ENCODE measurements around the gene IGF2BP3.

IGF2BP3 gene

GRCh38 chr7:23373151-23374004 lies 96.9 kb downstream of the IGF2BP3 start:
- no peak for DNase-seq

DNA sequence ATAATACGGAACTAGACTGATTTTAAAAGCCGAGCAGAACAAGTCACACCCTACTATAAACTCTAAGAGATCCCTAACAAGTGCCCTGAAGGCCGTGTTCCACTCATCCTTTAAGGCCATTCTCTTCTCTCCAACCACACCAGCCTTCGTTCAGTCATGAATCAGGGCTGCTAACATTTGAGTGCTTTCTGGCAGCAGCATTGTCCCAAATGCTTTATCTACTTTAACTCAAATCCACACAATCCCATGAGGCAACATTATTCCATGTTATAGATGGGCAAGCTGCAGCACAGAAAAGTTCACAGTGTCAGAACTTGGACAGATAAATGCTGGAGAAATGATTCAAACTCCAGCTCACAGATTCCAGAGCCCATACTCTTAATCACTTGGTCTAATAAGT lies 97.7 kb downstream of the IGF2BP3 start:
- no peak for DNase-seq

DNA sequence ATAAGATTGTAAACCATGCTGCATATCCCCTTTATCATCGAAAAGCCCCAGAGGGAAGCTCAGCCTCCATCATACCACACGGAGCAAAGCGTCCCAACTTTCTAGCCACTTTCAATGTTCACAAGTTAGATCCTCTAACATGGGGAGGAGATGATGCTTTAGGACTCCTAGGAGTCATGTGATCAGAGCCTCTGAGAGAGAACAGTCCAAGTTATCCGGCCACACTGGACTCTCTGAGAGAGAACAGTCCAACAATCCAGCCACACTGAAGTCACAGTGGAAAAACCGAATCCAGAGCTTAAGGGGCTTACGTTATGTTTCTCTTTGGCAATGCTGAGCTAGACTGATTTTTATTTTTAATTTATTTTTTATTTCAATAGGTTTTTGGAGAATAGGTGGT lies 98.6 kb downstream of the IGF2BP3 start:
- no peak for DNase-seq

- no peak for DNase-seq
These were observed 100.4 kb downstream of the IGF2BP3 start for GRCh38 chr7:23369695-23370404.

DNA sequence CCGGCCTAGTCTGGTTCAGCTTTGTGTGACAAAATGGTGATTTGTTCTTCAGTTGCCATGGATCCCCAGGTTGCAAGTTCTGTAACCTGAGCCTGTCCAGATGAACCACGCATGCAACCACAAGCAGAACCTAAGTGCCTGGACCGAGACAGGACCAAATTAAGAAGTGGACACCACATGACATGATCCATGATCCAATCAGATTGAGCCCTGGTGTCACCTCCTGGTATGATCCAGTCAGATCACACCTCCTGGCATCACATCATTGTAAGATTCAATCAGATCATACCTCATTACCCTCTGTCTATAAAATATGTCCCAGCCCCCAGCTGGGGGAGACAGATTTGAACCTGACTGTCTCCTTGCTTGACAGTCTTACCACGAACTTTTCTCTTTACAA lies 101.2 kb downstream of the IGF2BP3 start:
- DNase-seq = no peak

GRCh38 chr7:23358152-23358674 lies 112.1 kb downstream of the IGF2BP3 start:
- DNase-seq = no peak

DNA sequence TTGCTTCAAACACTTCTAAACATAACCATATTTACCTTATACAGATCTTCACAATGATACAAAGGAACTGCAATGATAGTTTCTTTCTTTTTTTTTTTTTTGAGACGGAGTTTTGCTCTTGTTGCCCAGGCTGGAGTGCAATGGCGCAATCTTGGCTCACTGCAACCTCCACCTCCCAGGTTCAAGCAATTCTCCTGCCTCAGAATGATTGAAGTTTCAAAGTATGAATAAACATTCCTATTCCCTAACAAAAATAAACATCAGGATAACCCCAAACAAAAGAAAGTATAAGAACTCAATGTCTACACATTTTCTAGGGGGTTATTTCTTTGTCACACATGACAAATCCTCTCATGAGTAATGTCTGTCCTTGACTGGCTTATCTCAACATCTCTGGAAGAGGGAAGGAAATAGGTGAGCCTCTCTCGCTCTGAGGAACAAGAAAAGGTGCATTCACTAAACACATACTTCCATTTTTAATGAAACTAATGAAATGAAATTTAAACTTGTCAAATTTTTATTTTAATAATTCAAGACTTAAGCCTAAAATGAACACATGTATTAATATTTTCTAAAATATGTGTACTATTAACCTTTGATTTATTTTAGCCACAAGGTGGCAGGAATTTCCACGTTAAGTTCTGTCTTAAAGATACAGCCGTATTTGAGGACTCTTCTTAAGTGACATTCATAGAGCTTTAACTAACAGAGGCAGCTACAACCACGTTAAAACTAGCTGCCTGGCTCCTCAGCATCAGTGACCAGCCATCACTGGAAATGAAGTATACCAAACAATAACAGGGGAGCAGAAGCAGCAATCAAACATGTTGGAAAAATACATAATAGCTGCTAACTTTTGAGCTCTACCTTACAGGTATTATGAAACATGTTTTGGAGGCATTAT lies 112.8 kb downstream of the IGF2BP3 start:
- DNase-seq = no peak

DNA sequence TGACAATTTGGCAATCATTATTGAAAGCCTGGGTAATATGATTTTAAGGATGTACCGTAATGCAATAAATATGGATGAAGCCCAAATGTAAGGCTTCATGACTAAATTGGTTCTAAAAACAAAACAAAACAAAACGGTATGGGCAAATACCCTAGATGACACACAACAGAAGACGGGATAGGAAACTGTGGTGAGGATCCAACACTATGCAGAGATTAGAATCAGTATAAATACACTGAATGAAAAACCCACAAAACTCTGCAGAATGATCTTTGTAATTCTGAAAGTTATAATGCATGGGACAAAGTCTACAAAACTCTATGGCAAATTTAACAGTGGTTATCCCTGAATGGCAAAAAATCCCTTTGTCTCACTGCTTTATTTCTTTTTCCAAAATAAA lies 113.6 kb downstream of the IGF2BP3 start:
- DNase-seq = no peak

GRCh38 chr7:23356168-23356567 lies 114.1 kb downstream of the IGF2BP3 start:
- no peak for DNase-seq

GRCh38 chr7:23353172-23353571 lies 117.1 kb downstream of the IGF2BP3 start:
- DNase-seq = no peak

DNA sequence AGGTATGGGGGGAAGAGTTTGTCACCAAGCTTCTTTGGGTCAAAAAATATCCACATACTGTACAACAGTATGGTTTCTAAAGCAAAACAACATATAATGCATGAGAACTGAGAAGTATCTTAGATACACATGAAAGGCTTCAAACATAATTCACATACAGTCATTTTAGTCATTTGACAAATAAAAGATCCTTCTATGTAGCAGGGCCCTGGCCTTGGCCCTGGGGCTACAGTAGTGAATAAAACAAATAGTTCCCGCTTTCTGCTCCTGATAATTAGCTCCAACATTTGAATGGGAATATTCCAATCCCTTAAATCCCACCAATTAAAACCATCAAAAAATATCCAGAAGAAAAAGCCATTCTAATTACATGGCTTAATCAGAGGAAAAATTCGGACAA lies 119.8 kb downstream of the IGF2BP3 start:
- no peak for DNase-seq

DNA sequence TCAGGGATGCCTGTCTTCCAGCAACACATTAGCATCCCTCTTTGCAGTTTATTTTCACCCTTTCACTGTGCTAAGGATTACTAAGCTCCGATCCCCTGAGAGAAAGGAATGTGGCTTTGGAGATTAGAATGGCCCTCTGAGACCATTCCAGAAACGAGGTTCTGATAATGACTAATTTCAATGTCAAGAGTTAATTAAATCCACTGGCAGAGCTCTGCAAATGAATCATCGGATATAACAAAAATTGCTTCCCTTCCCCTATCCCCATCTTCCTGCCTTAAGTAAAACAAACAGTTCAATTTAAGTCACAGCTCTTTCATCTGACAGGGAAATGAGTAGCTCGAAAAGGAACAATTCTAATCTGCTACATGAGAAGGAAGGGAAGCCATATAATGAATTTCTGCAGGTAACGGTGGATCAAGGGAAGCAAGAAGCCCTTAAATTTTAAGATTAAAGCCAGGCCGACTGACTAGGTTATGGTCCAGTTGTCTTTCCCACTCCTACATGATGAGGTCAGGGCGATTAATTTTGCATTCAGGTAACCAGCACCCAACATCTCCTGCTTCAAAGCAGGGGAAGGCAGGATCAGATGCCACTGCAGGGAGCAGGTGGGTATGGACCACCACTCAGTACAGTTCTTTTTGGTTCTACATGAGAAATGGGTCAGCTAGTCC lies 120.7 kb downstream of the IGF2BP3 start:
- DNase-seq = no peak

DNA sequence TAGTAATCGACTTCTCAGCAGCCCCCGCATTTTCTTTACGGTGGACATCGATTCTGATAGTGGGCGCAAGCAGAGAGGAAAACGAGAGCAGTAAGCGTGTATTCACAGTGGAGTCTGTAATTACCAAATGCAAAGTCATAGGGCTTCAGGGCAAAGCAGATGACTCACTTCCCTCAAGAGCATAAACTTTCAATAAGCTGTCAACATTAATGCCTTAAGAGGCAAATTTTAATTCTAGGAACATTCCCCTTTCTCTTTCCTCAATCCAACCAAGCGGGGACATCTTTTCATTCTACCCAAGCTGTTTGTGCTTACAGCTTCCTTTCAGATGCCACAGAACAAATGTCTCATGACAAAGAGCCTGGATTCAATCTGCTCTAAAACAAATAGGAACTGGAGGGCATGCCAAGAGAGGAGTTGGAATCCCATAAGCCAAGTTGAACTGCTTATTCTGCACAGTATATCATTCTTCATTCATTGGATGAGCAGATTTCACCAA lies 122.6 kb downstream of the IGF2BP3 start:
- DNase-seq = no peak

GRCh38 chr7:23347033-23347681 lies 123.1 kb downstream of the IGF2BP3 start:
- no peak for DNase-seq

GRCh38 chr7:23346316-23346715 lies 124.0 kb downstream of the IGF2BP3 start:
- no peak for DNase-seq

DNA sequence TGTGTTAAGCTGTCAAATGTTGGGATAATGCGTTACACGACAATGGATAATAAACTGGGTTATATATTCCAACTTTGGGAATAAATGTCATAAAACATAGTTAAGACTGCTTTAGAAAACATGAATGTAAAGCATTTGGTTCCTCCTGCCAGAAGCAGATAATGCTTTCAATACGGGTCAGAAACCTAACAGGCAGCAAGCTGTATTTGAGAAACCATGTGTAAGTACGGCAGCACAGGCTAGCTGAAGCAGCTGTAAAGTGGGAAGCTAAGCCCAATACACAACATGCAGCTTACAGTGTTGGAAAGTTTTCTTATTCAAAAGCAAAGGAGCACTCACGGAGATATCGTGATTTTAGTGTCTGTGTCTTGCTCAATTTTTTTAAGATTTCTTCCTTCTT lies 124.7 kb downstream of the IGF2BP3 start:
- no peak for DNase-seq

DNA sequence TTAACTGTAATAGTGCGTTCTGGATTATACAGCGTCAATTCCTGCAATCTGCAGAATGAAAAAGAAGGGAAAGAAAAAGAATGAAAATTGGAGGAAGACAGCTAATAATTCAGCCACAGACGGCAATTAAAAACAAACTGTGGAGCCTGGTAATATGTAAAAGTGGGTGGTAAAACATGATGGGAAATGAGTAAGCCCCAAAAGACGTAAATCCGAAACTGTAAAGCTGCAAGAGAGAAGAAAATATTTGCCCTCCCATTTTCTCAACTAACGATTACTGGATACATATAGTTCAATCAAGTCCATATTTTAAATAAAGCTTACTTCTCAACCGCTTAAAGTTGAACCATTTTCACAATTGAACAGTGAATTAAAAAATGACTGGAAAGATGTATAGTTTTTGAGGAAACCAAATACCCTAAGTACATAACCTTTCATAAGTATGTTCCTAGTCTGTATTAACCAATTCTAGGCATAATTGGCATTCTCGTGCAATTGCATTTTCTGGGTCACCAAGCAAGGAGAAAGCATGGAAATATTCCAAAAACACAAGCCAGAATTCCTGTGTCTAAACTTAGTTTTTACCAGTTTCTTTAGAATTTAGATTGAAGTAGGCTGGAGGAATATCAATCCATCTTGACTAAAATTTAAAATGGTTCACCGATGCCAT lies 126.3 kb downstream of the IGF2BP3 start:
- DNase-seq = no peak

GRCh38 chr7:23343102-23343501 lies 127.2 kb downstream of the IGF2BP3 start:
- DNase-seq = no peak

GRCh38 chr7:23341846-23342598 lies 128.3 kb downstream of the IGF2BP3 start:
- no peak for DNase-seq

DNA sequence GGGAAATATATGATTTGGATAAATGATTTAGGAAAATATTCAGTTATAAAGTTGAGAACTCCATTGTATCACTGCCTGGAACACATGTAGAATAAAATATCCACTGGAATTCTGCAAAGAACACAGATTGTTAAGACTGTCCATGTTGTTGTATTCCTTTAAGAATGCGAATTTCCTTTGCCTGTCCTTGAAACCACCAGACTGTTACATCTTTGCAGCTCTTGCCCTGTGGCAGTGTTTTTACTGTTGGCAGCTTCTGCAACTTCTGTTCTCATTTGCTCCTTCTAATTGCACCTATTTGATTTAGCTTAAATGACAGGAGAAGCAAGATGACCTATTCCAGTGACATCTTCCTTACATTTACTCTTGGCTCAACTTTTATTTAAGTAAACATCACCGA lies 131.4 kb downstream of the IGF2BP3 start:
- no peak for DNase-seq
